ENCODE measurements around the gene C1QTNF5.

GRCh38 chr11:119330237-119330636 is 10.4 kb downstream of the C1QTNF5 start:
- TF ChIP-seq, protein P1, sequence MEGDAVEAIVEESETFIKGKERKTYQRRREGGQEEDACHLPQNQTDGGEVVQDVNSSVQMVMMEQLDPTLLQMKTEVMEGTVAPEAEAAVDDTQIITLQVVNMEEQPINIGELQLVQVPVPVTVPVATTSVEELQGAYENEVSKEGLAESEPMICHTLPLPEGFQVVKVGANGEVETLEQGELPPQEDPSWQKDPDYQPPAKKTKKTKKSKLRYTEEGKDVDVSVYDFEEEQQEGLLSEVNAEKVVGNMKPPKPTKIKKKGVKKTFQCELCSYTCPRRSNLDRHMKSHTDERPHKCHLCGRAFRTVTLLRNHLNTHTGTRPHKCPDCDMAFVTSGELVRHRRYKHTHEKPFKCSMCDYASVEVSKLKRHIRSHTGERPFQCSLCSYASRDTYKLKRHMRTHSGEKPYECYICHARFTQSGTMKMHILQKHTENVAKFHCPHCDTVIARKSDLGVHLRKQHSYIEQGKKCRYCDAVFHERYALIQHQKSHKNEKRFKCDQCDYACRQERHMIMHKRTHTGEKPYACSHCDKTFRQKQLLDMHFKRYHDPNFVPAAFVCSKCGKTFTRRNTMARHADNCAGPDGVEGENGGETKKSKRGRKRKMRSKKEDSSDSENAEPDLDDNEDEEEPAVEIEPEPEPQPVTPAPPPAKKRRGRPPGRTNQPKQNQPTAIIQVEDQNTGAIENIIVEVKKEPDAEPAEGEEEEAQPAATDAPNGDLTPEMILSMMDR (IDR thresholded peaks at IDR 0.05): no peak
- TF ChIP-seq EP300 (IDR thresholded peaks at IDR 0.05) (no peak), POLR2AphosphoS5 (IDR thresholded peaks at IDR 0.05) (no peak), POLR2A (IDR thresholded peaks at IDR 0.05) (no peak)

Measured in gastroesophageal sphincter (tissue), 3 donors.